Epithelial cell of esophagus (primary cell): ENCODE measurements around the gene RNF213.
"Not testable (repeated sequence)": the region's sequence is repeated elsewhere in the genome, so short reads cannot be mapped to it uniquely, and the experiment has no call there.

ENCODE experiments used
- DNase-seq: peaks from one replicate; pipeline ENCODE4 v3.0.0; 2010; ENCODE audit warnings: low read depth
- H3K4me3 ChIP-seq: 2 replicates; pipeline ENCODE4 v1.5.1; 2011; ENCODE audit warnings: mild to moderate bottlenecking, low read length, control low read depth
- CTCF ChIP-seq: IDR thresholded peaks from 2 replicates; pipeline ENCODE4 v1.5.1; 2011; ENCODE audit warnings: low read depth, mild to moderate bottlenecking, low read length, control low read depth, inconsistent platforms; ENCODE audit not compliant: insufficient read depth; ENCODE audit errors: missing control alignments

RNF213 gene

GRCh38 chr17:80402959-80403358 lies 142.3 kb downstream of the RNF213 start:
- no peak for TF ChIP-seq CTCF
- no peak for DNase-seq
- no peak overlapping the region for H3K4me3 ChIP-seq

GRCh38 chr17:80406146-80406545 lies 145.5 kb downstream of the RNF213 start:
- DNase-seq, result no peak
- TF ChIP-seq CTCF, result no peak
- no peak overlapping the region for H3K4me3 ChIP-seq

GRCh38 chr17:80407917-80408316 lies 147.3 kb downstream of the RNF213 start:
- not testable (repeated sequence) for DNase-seq, H3K4me3 ChIP-seq

GRCh38 chr17:80408872-80409271 lies 148.2 kb downstream of the RNF213 start:
- H3K4me3 ChIP-seq, result no peak overlapping the region
- TF ChIP-seq CTCF, result no peak
- no peak for DNase-seq

- TF ChIP-seq CTCF, result no peak
- H3K4me3 ChIP-seq, result no peak overlapping the region
- no peak for DNase-seq
Measured at GRCh38 chr17:80409626-80410025, 149.0 kb downstream of the RNF213 start.

GRCh38 chr17:80410441-80411087 lies 149.9 kb downstream of the RNF213 start:
- not testable (repeated sequence) for DNase-seq, H3K4me3 ChIP-seq

- DNase-seq, result no peak
- peak overlapping the region; percentile 93 for H3K4me3 ChIP-seq
- no peak for TF ChIP-seq CTCF
Measured at GRCh38 chr17:80413771-80414507, 153.3 kb downstream of the RNF213 start.

GRCh38 chr17:80414508-80414802 lies 153.8 kb downstream of the RNF213 start:
- no peak for TF ChIP-seq CTCF
- peak overlapping the region; percentile 93 for H3K4me3 ChIP-seq
- DNase-seq, result peak; percentile 17
